GM12878 (cell line): ENCODE measurements around the gene CLCNKB. TPM values are rescaled to one million over a fixed set of nuclear protein-coding genes. Genes with fewer than 3 reads are reported as not detected.

Experiments
- ATAC-seq: fragments of 200-7000 bp; cut with Tn5 transposase; 3 replicates; pipeline ENCODE4 v1.9.1; 2020; ENCODE audit warnings: mild to moderate bottlenecking, moderate library complexity
- BruUV-seq: library from RNA; stranded (reverse); fragments of 400-500 nt; replicated peaks from 2 replicates; lab custom pipeline; 2021; lab: Mats Ljungman, UMichigan
- CTCF ChIA-PET: fragments of 300-600 bp; sonication (Branson Sonifier 250); formaldehyde crosslinking; extraction: SDS; loops from one replicate; lab custom pipeline; 2021; ENCODE audit warnings: inconsistent platforms; lab: Yijun Ruan, JAX
- POLR2A ChIA-PET: fragments of 350-600 bp; formaldehyde crosslinking; extraction: SDS; loops from one replicate; lab custom pipeline; 2021; ENCODE audit warnings: inconsistent platforms; lab: Charles Lee
- RAD21 ChIA-PET: fragments of 300-600 bp; sonication (Branson Sonifier 250); formaldehyde crosslinking; loops from one replicate; lab custom pipeline; 2023; ENCODE audit warnings: antibody characterized with exemption; ENCODE audit not compliant: unreplicated experiment; lab: Charles Lee
- SMC1A ChIA-PET: fragments of 300-600 bp; sonication (Branson Sonifier 250); formaldehyde crosslinking; loops from one replicate; lab custom pipeline; 2023; ENCODE audit not compliant: unreplicated experiment, uncharacterized antibody; lab: Charles Lee
- DNase-seq: peaks from one replicate; pipeline ENCODE4 v3.0.0-alpha.2; 2011; ENCODE audit warnings: low read depth, low spot score
- FAIRE-seq: peaks from 3 replicates; lab custom pipeline; 2011; peaks lifted over from hg19 to GRCh38; lab: Jason Lieb, UNC
- H2AFZ ChIP-seq: 2 replicates; pipeline ENCODE4 v1.6.0; 2011; ENCODE audit warnings: low read depth, low read length, control low read depth; ENCODE audit not compliant: control insufficient read depth
- H3K27ac ChIP-seq: 2 replicates; pipeline ENCODE4 v1.5.1; 2011; ENCODE audit warnings: control low read depth; ENCODE audit not compliant: control insufficient read depth, insufficient read depth
- H3K27me3 ChIP-seq, 2 experiments: replicated peaks in 1 of 2; 2 replicates each; pipeline versions ENCODE4 v1.6.0 to v1.6.1; 2011; ENCODE audit warnings: low read length in 1 of 2; ENCODE audit not compliant: control insufficient read depth in 2 of 2, insufficient read depth in 2 of 2
- H3K36me3 ChIP-seq, 2 experiments: 2 replicates each; pipeline ENCODE4 v1.5.1; 2011; ENCODE audit warnings: low read length in 1 of 2; ENCODE audit not compliant: control insufficient read depth in 2 of 2, insufficient read depth in 2 of 2
- H3K4me1 ChIP-seq: 2 replicates; pipeline ENCODE4 v1.6.1; 2011; ENCODE audit warnings: mild to moderate bottlenecking, low read length, moderate library complexity, mixed read lengths; ENCODE audit not compliant: control insufficient read depth, insufficient read depth
- H3K4me2 ChIP-seq: 2 replicates; pipeline ENCODE4 v1.6.0; 2011; ENCODE audit warnings: control low read depth; ENCODE audit not compliant: control insufficient read depth, insufficient read depth
- H3K4me3 ChIP-seq: fragments of 200-600 bp; sonication (generic); 2 replicates; pipeline ENCODE4 v1.5.1; 2016
- H3K79me2 ChIP-seq: 2 replicates; pipeline ENCODE4 v1.6.0; 2011; ENCODE audit warnings: low read length; ENCODE audit not compliant: control insufficient read depth, insufficient read depth
- H3K9ac ChIP-seq: 2 replicates; pipeline ENCODE4 v1.8.0; 2011; ENCODE audit warnings: low read length, control low read depth, mixed read lengths; ENCODE audit not compliant: control insufficient read depth, insufficient read depth
- H3K9me3 ChIP-seq: replicated peaks from 3 replicates; pipeline ENCODE4 v1.5.1; 2011; ENCODE audit warnings: mild to moderate bottlenecking, low read length; ENCODE audit not compliant: control insufficient read depth, insufficient read depth
- H4K20me1 ChIP-seq: 2 replicates; pipeline ENCODE4 v1.6.0; 2011; ENCODE audit not compliant: control insufficient read depth, insufficient read depth
- CREM ChIP-seq: IDR thresholded peaks from 2 replicates; pipeline ENCODE4 v1.6.1; 2014; ENCODE audit warnings: antibody characterized with exemption, low read depth
- DPF2 ChIP-seq: fragments of 450-650 bp; IDR thresholded peaks from 2 replicates; pipeline ENCODE4 v1.6.1; 2017; ENCODE audit warnings: mild to moderate bottlenecking
- ESRRA ChIP-seq: IDR thresholded peaks from 2 replicates; pipeline ENCODE4 v1.6.1; 2012; ENCODE audit warnings: mild to moderate bottlenecking, low read length, improper control_type of control experiment
- FOXK2 ChIP-seq: fragments of 450-650 bp; IDR thresholded peaks from 2 replicates; pipeline ENCODE4 v1.6.1; 2017; ENCODE audit warnings: mild to moderate bottlenecking, moderate library complexity
- HDAC2 ChIP-seq: fragments of 200-600 bp; sonication (generic); IDR thresholded peaks from 2 replicates; pipeline ENCODE4 v1.6.1; 2017
- MEF2B ChIP-seq: fragments of 450-650 bp; IDR thresholded peaks from 2 replicates; pipeline ENCODE4 v1.6.1; 2018; ENCODE audit warnings: mild to moderate bottlenecking, moderate library complexity; ENCODE audit not compliant: partially characterized antibody, poor library complexity, severe bottlenecking
- SMC3 ChIP-seq: IDR thresholded peaks from 2 replicates; pipeline ENCODE4 v1.6.1; 2011; ENCODE audit warnings: low read length, improper control_type of control experiment, borderline replicate concordance
- SRF ChIP-seq, 2 experiments: IDR thresholded peaks; 2 replicates each; pipeline ENCODE4 v1.6.1; 2011; ENCODE audit warnings: low read depth in 2 of 2, low read length in 2 of 2, mild to moderate bottlenecking in 1 of 2, moderate library complexity in 1 of 2
- ZNF384 ChIP-seq: IDR thresholded peaks from 2 replicates; pipeline ENCODE4 v1.6.1; 2012; ENCODE audit warnings: low read depth, mild to moderate bottlenecking, low read length, improper control_type of control experiment, borderline replicate concordance
- ZNF622 ChIP-seq: fragments of 450-650 bp; IDR thresholded peaks from 2 replicates; pipeline ENCODE4 v1.6.1; 2017; ENCODE audit warnings: mild to moderate bottlenecking, inconsistent platforms
- WGBS: methylation state at CpG from one replicate; pipeline ENCODE4 v1.1.6; 2016; ENCODE audit warnings: low lambda C conversion rate; ENCODE audit not compliant: insufficient replicate concordance, insufficient coverage; ENCODE audit errors: missing lambda C conversion rate; 5-methylcytosine and 5-hydroxymethylcytosine counted together
- in situ Hi-C: fragments of 300-500 bp; cut with MboI; formaldehyde crosslinking; loops from 9 replicates; pipeline ENCODE4 v1.14.3; 2018; ENCODE audit warnings: mixed read lengths
- intact Hi-C: fragments of 100-400 bp; cut with micrococcal nuclease; formaldehyde crosslinking; loops from one replicate; pipeline ENCODE4 v1.14.2; 2022; ENCODE audit not compliant: unreplicated experiment
- polyA plus RNA-seq, 11 experiments: library from polyadenylated mRNA; depleted of rRNA in 4 of 11; unstranded in 6 of 11; stranded (reverse) in 5 of 11; fragments of >200 nt; fragmentation: Nextera tagmentation in 4 of 11; fragmentation: Illumina TruSeq in 1 of 11; extraction: Ambion mirVana in 4 of 11; extraction: Trizol in 1 of 11; gene quantifications; 1 replicate in 1 of 11; 2 replicates in 10 of 11; pipeline versions ENCODE4 v1.2.1 to v1.2.3, GENCODE V29; 2011 to 2016; ENCODE audit warnings: inconsistent platforms in 2 of 11, missing spikeins in 2 of 11, low read depth in 1 of 11
- total RNA-seq, 4 experiments: library from RNA; depleted of rRNA in 3 of 4; stranded (reverse); fragments of >200 nt in 3 of 4; fragmentation: Illumina TruSeq in 1 of 4; extraction: Trizol in 1 of 4; gene quantifications; 2 replicates each; pipeline versions ENCODE4 v1.2.1 to v1.2.3, GENCODE V29; 2013 to 2021

Gene CLCNKB
- total and polyA plus RNA-seq, 10 of the 15 experiments (the other 5 are each of a cell fraction or from before 2014, with no cell fraction given), result 0.05 TPM; not detected in 9

DNA sequence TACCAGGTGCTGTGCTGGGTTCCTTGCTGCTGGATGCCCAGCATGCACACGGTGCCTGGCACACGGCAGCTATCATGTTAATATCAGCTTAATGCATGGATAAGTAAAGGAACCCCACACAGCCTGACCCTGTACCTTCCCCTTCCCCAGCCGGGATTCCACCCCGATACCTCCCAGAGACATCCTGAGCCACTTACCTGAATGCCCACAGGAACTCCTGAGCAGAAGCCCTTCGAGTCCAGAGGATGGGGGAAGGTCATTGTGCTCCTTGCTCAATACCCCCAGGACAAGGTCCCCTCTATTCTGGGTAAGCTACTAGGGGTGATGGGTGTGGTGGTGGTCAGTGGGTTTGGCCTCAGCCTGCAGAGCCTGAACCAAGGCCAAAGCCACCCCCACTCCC lies 28.5 kb downstream of the CLCNKB start:
- 29% methylated on average over 5 of the region's 5 CpGs for WGBS
- Histone ChIP-seq H3K9ac (no peak overlapping the region), H3K4me1 (no peaks in the 10 kb centered on the region), H3K79me2 (no peaks in the 10 kb centered on the region), H4K20me1 (no peaks in the 10 kb centered on the region), H2AFZ (no peak overlapping the region), H3K4me3 (no peak overlapping the region), H3K27me3 (peaks cover 1 to 3% of the 10 kb centered on the region in 2 experiments; a peak in 2 of 4 replicates), H3K4me2 (no peak overlapping the region), H3K36me3 (no peaks in the 10 kb centered on the region), H3K9me3 (no peaks in the 10 kb centered on the region), H3K27ac (no peak overlapping the region)
- intact Hi-C loops (no loop called here), in situ Hi-C loops (no loop called here)
- ATAC-seq (no peak), FAIRE-seq (no peak), DNase-seq (no peak)
- ChIA-PET CTCF (interaction anchor here (1.4 to 1.5 kb wide), 2 partner anchors 109 to 280 kb away, joined by 3 to 4 read pairs; no protein-coding TSS in a partner anchor), POLR2A (no interaction called here), RAD21 (interaction anchor here (0.6 kb wide), 1 partner anchor 166 kb away, joined by 3 read pairs; no protein-coding TSS in a partner anchor)
- BruUV-seq, result no TSS peak
- TF ChIP-seq ZNF384 (no peak), ZNF622 (no peak), HDAC2 (no peak), DPF2 (no peak), MEF2B (no peak), ESRRA (no peak), SRF (IDR thresholded peaks at IDR 0.05; ENCODE audit: low read depth in 2 of 2, low read length in 2 of 2) (no peak), CREM (no peak), FOXK2 (no peak), SMC3 (no peak)
- TF ChIP-seq, all 136 proteins: peak for 0
- SMC1A ChIA-PET, result no interaction called here
